Measurements from ENCODE around the gene HIPK1.

Gene HIPK1

DNA sequence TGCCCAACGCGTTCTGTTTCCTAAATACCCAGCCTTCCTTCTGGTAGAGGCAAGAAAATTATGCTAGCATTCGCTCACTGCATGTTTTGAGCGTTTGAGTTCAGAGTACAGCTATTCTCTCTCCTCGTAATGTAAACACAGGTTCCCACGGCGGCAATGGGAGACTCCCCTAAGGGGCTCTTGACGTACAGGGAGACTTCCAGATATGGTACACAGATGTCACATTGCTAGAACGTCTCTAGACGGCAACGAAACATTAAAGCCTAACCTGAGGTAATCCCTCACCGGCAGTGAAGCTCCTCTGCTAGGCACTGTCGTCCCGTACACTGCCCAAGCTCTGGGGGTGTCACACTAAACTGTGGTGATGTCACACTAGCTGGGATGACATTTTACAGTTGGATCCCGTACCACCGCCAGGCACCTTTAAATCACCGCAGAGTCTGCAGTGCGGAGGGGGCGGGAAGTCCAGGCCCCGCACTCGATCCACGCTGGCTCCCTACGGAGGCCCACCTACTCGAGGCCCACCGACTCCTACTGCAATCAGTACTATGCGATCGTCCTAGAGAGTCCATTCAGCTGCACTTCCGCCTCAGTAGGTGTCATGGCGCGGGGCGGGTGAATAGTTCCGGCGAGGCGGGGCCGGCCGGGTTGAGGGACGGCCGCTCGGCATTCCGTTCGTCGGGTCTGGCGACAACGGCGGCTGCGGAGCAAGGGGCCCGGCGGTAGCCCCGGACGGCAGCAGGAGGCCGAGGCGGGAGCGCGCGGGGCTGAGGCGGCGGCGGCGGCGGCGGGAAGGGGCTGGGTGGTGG, at the start of gene HIPK1:
Gene HIPK1 (plus strand): TSS at position 384 of the 809 bp plus-strand sequence.
- DNase-seq (ENCODE audit: low read depth in 3 of 3) = peak; percentile 84 to 91 (median 85)

DNA sequence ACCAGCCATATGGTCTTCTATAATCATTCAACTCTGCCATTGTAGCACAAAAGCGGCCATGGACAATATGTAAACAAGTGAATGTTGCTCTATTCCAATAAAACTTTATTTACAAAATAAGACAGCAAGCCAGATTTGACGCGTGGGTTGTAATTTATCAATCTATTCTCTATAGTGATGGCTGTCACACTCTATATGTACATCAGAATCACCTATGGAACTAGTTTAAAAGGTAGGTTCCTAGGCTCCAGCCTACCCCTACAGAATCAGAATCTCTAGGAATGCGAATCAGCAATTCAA, 49.4 kb upstream of the HIPK1 start:
- DNase-seq (ENCODE audit: low read depth in 3 of 3) = no peak

DNA sequence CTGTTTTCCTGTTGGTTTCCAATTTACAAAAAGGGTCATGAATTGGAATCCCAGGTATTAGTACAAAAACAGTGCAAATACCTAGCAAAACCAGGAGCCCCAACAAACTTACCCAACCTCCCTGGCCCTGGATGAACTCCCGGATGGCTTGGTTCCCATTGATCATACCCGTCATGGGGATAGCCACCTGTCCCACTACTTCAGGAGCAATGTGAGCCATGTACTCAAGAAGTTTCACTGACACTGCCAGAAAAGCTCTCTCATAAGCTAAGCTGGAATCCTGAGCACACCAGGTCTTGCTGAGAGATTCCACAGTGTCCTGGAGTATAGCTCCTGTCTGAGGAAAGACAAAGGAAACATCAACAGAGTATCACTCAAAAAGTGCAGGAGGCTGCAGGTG, 47.5 kb upstream of the HIPK1 start:
- DNase-seq (ENCODE audit: low read depth in 3 of 3) = no peak

DNA sequence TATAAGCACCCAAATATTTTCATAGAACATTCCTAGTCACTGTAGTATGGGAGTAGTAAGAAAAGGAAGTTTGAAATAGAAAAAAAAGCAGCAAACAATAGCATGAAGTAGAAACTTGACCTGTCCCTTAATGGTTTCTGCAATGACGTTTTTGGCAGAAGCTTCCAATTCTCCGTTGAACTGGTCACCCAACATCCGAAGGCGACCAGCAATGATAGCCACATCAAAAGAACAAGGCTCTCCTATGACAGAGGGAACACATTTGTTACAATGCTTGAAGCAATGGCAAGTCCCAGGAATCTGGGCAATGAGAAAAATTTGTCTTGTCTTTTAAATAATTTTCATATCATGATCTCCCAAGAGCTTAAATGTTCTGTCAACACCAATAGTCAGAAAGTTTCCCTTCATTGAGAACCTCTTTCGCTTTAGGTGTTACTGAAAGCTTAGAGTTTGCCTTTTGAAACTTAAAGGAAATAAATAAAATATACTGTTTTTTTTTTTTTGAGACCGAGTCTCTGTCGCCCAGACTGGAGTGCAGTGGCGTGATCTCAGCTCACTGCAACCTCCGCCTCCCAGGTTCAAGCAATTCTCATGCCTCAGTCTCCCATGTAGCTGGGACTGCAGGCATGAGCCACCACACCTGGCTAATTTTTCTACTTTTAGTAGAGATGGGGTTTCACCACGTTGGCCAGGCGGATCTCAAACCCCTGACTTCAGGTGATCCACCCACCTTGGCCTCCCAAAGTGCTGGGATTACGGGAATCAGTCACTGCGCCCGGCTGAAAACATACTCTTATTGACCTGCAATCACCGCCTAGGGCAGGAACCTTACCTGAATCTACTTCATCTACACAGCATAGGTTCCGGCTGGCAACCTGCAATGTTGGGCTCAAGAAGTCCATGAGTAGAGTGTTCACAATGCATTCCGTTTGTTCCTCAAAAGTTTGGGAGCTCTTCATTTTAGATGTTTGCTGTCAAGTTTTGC, 42.4 kb upstream of the HIPK1 start:
- DNase-seq (ENCODE audit: low read depth in 3 of 3) = no peak

DNA sequence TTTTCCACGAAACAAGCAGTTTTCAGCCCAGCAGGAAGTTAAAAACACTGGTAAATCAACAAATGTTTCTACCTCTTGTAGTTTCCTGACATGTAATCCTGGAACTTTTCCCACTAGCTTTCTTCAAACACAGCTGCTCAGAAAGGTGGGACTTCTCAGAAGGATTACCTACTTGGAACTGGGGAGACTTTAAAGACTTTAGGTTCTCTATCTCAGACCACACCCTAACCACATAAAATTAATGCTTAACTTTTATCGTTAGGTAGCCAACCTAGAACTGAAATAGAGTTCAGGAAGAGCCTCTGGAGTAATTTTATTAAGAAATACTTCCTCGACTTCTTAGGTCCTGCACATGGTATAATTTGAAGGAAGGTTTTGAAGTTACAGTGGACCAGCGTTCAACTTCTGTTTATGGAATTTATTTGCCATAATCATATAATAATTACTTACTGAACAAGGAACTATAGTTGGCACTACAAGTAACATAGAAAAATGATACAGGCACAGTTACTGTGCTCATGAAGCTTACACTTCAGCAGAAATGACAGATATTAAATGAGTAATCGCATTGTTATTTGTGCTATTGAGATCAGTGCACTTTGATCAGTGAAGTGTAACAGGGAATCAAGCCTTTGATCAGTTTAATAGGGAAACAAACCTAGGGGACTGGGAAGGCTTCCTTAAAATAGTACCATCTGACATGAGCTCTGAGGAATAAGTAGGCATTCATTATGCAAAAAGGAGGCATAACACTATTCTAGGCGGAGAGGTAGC, 41.5 kb upstream of the HIPK1 start, which contains the start of gene BCL2L15:
Gene BCL2L15 (minus strand): TSS at position 180 of the 774 bp plus-strand sequence. CDS start 206 bp downstream, outside the sequence.
- DNase-seq (ENCODE audit: low read depth in 3 of 3) = no peak

DNA sequence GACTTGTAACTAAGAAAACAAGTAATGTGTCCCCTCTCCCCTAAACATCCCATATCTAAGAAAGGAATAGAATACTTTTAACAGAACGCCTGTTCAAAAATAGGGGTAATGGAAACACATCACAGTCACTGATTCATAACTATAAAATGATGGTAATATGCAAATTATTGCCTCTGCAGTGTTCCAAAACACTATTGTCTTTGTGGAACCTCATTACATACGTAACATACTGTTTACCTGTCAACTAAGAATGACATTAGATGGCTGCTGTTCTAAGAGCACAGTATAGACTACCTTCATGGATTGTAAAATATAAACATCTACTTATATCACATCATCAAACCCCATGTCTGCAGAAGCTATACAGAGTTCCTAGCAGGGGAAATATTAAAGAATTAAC, 38.3 kb upstream of the HIPK1 start:
- DNase-seq (ENCODE audit: low read depth in 3 of 3) = no peak

DNA sequence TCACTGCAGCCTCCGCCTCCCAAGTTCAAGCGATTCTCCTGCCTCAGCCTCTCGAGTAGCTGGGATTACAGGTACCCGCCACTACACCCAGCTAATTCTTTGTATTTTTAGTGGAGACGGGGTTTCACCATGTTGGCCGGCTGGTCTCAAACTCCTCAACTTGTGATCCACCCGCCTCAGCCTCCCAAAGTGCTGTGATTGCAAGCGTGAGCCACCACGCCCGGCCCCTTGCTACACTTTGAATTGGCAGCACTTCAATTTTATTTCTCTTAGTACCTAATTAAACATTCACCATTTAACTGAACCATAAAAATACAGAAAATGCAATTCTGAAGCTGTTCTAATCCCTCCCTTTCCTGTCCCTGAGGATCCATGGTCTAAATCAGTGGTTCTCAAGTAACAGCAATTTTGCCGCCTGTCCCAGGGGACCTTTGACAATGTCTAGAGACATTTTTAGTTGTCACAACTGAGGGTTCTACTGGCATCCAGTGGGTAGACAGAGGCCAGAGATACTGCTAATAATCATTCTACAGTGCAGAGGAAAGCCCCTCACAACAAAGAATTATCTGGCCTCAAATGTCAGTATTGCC, 37.4 kb upstream of the HIPK1 start:
- no peak for DNase-seq (ENCODE audit: low read depth in 3 of 3)

DNA sequence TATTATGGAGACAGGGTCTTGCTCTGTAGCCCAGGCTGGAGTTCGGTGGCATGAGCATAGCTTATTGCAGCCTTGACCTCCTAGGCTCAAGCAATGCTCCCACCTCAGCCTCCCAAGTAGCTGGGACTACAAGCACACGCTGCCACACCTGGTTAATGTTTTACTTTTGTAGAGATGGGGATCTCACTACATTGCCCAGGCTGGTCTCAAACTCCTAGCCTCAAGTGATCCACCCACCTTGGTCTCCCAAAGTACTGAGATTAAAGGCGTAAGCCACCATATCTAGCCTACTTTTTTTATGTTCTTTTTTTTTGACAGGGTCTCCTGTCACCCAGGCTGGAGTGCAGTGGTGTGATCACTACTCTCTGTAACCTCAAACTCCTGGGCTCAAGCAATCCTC, 35.9 kb upstream of the HIPK1 start:
- no peak for DNase-seq (ENCODE audit: low read depth in 3 of 3)

DNA sequence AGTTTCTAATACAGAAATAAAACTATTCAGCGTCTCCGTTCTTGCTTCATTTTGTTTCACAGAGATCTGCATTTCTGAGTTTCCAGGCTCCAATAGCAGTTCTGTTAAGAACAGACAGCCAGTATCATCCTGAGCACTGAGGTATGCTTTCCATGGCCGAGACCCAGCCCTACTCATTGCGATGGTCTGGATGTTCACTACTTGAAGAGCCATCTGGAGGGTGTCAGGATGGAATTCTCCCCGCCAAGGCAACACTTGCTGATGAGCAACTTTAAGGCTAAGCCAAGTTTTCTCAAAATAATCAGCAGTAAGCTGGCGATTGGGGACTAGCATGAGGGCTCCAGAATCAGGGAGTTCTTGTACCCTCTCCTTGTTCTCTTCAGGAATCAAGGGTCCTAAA, 34.0 kb upstream of the HIPK1 start:
- no peak for DNase-seq (ENCODE audit: low read depth in 3 of 3)

DNA sequence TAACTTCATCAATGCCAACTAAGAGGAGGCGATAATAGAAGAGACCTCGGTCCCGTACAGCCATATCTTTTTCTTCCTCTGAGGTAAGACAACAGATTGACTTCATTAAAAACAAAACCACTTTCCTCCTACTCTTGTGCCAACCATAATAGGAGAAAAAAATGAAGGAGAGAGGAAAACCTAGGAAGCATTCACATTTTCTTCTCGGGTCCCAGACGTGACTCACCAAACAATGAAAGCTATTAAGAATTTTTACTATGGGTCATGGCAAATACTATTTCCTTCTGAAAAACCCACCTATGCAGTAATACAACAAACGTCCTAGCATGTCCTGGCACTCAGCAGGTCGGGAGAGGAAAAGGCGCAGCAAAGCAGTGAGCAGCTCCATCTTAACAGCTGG, 33.2 kb upstream of the HIPK1 start:
- DNase-seq (ENCODE audit: low read depth in 3 of 3) = no peak

DNA sequence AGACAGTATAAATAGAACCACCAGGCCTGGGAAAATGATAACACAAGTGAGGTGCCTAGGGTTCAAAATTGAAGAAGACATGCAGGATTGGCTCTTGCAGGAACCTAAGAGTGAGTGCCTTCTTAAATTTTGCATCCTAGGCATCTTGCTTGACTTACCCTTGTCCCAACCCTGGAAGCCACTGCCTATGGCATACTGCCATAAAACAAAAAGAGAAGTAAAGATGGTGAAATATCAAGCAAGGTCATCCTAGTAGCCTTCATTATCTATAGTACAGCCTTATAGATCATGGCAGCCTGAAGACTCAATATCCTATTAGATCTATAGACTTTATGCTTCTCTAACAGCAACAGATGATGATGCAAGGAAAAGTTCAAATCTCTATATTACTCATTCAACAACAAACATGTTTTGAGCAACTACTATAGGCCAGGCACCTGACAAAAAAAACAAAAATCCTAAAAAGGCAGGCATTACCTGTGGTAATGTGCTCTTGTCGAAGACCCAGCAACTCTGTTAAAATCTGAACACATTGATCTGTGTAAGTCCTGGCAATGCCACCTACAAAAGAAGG, 30.8 kb upstream of the HIPK1 start:
- DNase-seq (ENCODE audit: low read depth in 3 of 3) = no peak

DNA sequence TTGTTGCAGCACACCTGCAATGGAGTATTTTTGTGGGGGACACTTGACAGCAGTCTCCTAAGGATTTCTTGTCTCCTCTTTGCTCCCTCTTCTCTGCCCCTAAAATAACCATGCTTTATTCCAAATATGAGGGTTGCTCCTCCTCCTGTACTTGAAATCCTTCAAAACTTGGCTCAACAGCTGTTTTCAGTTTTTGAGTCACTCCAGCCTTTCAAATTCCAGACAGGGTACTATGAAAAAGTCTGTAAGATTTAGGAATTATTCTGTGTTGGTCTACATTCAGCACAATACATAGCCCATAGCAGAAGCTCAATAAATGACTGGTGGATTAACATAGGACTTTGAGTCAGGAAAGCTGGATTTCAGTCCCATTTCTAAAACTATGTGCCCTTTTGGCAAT, 30.0 kb upstream of the HIPK1 start:
- DNase-seq (ENCODE audit: low read depth in 3 of 3) = no peak

DNA sequence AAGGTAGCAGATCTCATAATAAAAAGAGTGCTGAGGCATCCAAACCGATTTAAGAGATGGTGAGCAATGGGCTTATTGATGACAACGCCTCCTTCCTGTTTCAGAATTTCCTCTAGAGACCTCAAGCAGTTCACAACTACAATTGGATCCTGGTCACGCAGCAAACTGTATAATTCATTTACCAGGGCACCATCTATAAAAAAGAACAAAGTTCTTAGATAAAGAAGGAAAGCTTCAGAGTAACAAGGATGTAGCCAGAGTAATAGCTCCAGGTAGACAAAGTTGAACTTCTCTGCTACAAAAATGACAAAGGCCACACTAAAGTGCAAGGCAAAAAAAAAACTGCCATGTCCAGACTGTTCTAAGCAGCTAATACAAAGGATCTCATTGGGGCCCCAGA, 27.9 kb upstream of the HIPK1 start:
- no peak for DNase-seq (ENCODE audit: low read depth in 3 of 3)

DNA sequence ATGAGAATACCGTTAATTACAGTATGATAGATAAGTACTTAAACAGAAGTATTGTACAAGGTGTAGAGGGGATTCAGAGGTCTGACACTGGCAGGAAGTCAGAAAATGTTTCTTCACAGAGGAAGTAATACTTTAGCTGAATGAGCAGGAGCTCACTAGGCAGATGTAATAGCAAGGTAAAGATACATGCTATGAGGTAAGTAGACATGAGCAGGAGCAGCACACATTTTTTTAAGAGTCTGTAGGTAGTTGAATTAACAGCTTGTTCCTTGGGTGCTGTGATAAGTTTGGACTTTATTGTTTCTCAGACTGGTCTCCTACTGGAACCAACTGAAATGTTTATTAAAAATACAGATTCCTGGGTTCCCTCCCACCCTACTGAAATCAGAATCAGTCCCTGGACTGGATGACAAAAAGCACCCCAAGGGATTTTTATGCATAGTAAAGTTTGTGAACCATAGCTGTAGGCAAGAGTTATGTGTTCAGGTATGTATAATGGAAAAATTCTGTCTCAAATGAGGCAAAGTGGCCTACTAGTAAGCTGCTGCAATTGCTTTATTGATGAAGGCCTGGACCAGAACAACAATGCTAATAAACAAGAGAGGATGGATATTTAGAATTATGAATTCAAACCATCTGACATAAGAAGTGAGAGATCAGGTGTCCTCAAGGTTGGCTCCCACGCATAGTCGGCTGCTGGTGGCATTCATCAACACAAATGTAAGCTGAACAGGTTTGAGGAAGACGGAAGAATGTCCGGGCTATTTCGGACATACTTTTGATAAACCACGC, 25.4 kb upstream of the HIPK1 start:
- DNase-seq (ENCODE audit: low read depth in 3 of 3) = peak in 1 of 3 experiments; percentile 11

DNA sequence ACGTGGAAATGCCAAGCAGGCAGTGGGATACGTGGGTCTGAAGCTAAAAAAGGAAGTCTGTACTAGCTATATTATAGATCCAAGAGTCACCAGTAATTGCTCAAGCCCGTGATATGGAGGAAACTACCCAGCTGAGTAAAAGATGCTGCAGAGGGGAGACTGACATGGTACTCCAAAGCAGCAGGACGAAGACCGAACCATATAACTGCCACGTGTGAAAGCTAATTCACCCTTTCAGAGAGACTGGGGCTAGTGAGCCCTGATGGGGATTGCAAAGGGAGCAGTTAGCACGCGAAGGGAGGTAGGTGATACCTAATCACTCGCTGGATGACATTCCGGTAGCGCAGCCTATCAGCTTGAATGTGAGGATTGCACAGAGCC, 24.8 kb upstream of the HIPK1 start:
- DNase-seq (ENCODE audit: low read depth in 3 of 3) = no peak

DNA sequence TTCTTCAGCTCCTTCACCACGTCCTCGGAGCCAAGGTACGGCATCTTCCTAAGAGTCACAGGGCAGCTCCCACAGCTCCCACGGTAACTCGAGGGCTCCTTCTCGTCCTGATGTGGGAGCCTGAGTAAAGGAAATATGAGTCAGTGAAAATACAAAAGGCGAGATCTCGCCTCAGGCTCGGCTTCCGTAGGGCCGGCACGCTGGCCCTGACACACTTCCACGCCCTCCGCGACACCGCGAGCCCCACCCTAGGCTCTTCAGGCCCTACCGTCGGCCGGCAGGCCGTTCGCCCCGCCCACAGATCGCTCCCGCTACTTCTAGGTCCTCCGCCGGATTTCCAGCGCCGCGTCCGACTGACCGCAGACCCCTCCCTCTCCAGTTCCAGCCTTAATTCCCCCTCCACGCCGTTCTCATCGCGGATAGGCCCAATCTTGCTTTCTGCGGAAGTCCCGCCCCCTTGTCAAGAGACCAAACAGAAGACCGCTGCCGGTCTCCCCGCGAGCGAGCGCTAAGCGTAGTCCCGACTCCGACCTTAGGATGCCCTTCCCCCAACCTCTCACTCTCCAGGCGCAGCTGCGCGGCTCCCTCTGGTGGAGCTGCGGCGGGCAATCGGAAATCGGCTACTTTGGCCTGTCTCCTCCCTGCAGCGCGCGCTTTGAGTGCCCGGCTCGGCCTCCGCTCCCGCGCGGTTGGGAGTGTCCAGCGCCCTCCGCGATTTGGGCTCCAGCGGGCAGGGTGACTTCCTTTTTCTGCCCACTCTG, 24.3 kb upstream of the HIPK1 start, which contains the start of the genes AP4B1 and DCLRE1B:
Gene AP4B1 (minus strand): TSS at position 126 of the 761 bp plus-strand sequence. CDS start 82 bp downstream, at position 44.
Gene DCLRE1B (plus strand): TSS at position 653 of the 761 bp plus-strand sequence. CDS start 261 bp downstream, outside the sequence.
- peak; percentile 92 to 98 (median 94) for DNase-seq (ENCODE audit: low read depth in 3 of 3)

DNA sequence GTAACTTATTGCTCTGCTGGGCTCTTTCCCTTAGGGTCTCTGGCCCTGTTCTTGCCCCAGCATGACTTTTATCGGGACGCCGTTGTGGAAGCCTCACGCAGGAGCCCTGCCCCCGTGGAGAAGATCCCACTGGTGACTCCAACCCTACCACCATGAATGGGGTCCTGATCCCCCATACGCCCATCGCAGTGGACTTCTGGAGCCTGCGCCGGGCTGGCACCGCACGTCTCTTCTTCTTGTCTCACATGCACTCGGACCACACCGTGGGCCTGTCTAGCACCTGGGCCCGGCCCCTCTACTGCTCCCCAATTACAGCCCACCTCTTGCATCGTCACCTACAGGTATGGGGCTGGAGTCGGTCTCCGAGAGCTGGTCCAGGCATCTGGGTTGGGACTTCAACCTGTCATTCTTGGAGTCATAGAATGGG, 23.7 kb upstream of the HIPK1 start:
- DNase-seq (ENCODE audit: low read depth in 3 of 3) = peak in 2 of 3 experiments; percentile 11 to 27

DNA sequence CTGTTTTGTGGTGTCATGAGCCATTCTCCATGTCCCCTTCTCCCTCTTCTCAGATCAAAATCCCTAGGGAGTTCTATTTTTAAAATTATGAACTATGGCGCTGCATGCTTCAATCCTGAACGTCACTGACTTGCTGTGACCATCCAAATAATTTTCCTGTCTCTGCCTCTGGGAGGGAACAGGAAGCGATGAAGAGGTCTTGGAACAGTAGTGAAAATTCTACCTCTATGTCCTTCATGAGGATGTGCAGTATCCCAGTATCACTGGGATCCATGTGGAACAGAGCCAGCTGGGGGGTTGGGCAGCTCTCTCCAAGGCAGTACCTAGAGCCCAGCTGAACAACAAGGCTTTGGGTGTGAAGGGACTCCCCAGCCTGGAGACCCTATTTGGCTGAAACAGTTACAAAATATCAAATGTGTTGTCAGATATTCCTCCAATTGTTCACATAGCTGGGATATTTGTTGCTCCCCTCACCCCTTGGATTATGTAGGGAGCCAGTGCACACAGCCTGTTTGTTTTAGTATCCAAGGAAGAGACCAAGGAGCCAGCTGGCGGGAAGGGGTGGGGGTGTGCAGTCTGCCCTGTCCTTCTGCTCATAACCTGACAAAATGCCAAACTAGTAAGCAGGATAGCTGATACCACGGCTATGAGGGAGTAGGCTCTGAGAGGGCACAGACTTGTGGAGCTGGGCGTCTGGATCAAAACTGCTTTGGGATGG, 16.4 kb upstream of the HIPK1 start:
- DNase-seq (ENCODE audit: low read depth in 3 of 3) = no peak

DNA sequence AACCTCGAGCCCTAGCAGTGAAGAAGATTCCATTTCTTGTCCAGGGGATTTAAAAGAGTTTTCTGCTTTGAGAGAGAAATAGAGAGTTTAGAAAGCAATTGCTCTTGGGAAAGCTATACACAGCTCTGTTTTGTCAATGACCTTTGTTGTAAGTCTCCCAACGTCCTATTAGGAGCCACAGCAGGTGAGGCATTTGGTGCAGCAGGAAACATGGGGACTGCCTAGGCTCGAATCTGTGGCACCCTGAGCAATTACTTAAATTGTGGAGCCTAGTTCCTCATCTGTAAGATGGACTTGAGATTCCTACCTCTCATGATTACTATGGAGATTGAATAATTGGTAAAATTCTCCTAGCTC, 15.8 kb upstream of the HIPK1 start:
- DNase-seq (ENCODE audit: low read depth in 3 of 3) = no peak

All from stimulated activated CD4-positive, alpha-beta T cell treated with anti-CD3 and anti-CD28 coated beads, TNF-alpha, amount 100 ng/mL, for 24 hours (primary cell).